ENCODE results near the gene FZD10. TPM values are rescaled to one million over a fixed set of nuclear protein-coding genes. Genes with fewer than 3 reads are reported as not detected.

The FZD10 gene, protein sequence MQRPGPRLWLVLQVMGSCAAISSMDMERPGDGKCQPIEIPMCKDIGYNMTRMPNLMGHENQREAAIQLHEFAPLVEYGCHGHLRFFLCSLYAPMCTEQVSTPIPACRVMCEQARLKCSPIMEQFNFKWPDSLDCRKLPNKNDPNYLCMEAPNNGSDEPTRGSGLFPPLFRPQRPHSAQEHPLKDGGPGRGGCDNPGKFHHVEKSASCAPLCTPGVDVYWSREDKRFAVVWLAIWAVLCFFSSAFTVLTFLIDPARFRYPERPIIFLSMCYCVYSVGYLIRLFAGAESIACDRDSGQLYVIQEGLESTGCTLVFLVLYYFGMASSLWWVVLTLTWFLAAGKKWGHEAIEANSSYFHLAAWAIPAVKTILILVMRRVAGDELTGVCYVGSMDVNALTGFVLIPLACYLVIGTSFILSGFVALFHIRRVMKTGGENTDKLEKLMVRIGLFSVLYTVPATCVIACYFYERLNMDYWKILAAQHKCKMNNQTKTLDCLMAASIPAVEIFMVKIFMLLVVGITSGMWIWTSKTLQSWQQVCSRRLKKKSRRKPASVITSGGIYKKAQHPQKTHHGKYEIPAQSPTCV
- total RNA-seq = not detected in 2 replicates

DNA sequence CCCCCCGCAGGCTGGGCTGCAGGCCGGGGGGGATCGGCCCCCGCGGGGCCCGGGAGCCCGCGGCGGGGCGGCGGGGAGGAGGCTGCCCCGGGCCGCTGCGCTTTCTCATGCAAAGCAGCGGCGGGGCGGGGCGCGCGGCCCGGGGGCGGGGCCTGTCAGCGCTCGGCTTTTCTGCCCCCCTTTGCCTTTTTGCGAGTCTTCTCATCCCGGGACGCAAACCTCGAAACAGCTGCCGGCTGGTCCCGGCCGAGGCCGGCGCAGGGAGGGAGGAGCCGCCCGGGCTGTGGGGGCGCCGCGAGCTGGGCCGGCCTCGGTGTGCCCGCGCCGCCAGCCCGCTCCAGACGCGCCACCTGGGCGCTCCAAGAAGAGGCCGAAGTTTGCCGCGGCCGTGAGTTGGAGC, at the start of gene FZD10:
FZD10 (plus strand) TSS at position 198 of the 400 bp plus-strand sequence. CDS start 479 bp downstream, outside the sequence.

Other genes starting within 250 kb of the FZD10 start
- not detected in 2 replicates for gene PIWIL1, start 175.4 kb downstream of the FZD10 start, total RNA-seq

Data from thoracic aorta endothelial cell (primary cell).